D721Med (cell line): ENCODE measurements around the gene CETP.

ENCODE experiments used
- DNase-seq: peaks from one replicate; pipeline ENCODE4 v3.0.0; 2011; ENCODE audit warnings: low spot score; ENCODE audit not compliant: insufficient read length
- FAIRE-seq: peaks from 2 replicates; lab custom pipeline; 2011; peaks lifted over from hg19 to GRCh38; lab: Jason Lieb, UNC
- TF ChIP-seq, protein P1 (sequence below): IDR thresholded peaks from 2 replicates; pipeline ENCODE4 v1.5.1; 2012; ENCODE audit warnings: mild to moderate bottlenecking, control low read depth; ENCODE audit not compliant: insufficient read depth; ENCODE audit errors: missing control alignments

The CETP gene

DNA sequence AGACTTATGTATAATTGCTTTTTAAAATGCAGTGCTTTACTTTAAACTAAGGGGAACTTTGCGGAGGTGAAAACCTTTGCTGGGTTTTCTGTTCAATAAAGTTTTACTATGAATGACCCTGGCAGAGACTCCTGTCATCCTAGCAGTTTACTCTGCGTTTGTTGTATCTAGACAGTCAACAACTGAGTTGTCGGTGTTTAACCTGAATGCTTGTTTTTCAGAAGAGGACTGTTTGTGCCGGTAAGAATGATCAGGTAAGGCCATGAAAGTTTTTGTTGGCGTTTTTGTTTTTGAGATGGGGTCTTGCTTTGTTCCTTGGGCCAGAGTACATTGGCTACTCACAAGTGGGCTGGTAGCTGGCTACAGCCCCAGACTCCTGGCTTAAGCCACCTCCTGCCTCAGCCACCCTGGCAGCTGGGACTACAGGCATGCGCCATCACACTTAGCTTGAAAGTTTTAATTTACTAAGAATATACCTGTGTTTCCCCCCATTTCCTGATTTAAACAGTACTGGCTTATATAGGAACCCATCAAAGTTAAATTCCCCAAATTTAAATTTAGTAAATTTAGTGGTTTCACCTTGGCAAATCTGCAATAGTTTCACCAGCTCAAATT, 17.9 kb upstream of the CETP start:
- no peak for DNase-seq
- no peak for FAIRE-seq
- TF ChIP-seq, protein P1, sequence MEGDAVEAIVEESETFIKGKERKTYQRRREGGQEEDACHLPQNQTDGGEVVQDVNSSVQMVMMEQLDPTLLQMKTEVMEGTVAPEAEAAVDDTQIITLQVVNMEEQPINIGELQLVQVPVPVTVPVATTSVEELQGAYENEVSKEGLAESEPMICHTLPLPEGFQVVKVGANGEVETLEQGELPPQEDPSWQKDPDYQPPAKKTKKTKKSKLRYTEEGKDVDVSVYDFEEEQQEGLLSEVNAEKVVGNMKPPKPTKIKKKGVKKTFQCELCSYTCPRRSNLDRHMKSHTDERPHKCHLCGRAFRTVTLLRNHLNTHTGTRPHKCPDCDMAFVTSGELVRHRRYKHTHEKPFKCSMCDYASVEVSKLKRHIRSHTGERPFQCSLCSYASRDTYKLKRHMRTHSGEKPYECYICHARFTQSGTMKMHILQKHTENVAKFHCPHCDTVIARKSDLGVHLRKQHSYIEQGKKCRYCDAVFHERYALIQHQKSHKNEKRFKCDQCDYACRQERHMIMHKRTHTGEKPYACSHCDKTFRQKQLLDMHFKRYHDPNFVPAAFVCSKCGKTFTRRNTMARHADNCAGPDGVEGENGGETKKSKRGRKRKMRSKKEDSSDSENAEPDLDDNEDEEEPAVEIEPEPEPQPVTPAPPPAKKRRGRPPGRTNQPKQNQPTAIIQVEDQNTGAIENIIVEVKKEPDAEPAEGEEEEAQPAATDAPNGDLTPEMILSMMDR: no peak

DNA sequence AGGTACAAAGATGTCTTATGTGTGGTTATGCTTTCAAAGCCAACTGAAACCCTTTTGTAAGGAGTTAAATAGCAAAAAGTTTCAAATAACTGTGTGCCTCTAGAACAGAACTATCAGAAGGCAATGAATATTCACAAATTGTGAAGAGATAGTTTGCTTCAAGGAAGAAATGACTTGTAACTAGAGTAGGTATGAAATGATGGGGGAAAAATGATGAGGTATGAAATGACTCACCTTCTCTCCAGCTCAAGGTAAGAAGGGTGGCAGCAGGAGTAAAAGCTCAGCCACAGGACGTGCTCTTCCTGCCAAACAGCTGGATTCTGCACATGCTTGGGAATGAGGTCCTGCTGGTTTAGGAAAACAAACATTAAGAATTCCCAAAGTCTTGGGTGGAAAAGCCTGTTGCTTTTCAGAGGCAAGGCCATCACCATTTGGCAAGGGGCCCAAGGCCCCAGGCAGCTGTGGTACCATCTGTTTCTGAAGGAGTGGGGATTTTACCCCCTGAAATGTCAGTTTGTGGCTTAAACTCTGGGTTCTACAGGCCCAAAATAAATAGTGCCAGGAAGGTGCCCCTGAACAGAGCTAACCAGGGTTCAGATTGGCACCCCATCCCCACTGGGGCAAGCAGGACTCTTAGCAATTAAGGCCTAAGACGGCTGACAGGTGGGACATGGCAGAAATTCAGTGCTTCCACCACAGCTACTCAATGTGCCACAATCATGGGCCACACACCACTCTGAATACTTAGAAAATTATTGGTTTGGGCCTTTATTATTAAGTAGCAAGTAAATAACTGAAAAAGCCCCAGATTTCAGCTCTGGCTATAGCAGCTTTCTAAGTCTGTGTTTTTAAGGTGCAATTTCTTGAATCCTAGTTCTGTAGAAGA, 16.6 kb upstream of the CETP start:
- FAIRE-seq: no peak
- no peak for DNase-seq
- TF ChIP-seq, protein P1: no peak

DNA sequence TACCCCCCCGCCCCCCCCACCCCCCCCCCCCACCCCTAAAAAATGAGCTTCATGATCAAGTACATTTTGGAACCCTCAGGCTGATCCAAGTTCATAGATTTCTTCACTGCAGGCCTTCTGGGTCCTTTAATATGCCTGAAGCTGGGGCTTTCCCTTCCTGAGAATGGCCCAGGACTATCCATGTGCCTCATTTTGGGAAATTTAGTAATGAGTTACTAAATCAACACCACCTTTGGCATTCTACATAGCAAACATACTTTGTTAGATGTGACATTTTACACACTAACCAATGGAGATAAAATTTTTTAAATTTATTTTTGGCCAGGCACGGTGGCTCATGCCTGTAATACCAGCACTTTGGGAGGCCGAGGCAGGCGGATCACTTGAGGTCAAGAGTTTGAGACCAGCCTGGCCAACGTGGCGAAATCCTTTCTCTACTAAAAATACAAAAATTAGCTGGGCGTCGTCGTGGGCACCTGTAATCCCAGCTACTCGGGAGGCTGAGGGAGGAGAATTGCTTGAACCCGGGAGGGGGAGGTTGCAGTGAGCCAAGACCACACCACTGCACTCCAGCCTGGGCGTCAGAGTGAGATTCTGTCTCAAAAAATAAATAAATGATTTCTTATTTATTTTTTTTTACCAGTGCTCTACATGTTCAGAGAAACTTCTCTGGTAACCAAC, 15.8 kb upstream of the CETP start:
- FAIRE-seq (no peak), DNase-seq (no peak)
- TF ChIP-seq, protein P1: no peak

DNA sequence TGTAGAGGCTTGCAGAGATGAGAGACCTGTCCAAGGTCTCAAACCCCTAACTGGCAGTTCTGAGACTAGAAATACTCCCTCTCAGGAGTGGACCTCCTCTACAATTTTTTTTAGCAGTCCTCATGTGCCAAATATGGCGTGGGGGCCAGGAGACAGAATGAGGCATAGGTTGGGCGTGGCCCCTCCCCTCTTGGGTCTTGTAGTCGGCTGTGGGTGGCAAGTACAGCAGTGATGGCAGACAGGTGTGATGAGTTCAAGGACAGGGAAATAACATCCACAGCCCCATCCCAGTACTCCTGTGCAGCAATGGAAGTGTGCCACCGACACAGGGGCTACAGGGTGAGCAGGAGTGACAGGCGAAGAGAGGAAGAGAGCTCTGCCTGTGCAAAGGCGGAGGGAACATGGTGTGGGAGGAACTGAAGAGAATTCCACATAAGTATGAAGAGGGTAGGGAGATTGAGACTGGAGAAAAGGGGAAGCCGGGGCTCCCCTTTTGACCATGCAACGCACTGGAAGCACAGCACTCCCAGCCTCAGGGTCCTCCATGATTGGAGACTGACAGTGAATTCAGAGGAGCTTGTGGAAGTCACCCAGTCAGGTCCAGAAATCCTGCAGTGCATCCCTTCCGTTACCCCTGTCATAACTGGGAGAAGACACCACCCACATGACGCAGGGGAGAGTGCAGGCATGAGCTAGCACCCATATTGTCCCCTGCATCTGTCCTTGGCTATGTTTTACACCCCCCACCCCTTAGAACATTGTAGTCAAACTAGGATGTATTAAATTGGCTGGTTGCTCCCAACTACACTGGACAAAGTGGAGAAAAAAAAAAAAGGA, 14.8 kb upstream of the CETP start:
- no peak for FAIRE-seq
- no peak for DNase-seq
- TF ChIP-seq, protein P1: no peak

DNA sequence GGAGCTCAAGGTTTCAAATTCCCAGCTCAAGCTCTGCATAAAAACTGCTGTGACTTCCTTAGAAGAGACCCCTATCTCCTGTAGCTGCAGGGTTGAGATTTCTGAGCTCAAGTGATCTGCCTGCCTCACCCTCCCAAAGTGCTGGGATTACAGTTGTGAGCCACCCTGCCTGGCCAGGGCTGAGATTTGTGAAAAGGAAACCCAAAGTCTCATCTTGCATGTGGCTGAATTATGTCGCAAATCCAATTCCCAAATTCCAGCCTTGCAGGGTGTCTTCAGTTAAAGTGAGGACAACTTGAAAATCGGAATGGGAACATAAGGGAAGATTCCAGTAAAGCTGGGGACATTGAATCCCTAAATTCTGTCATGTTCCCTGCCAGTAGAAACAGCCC, 14.2 kb upstream of the CETP start:
- TF ChIP-seq, protein P1: no peak
- no peak for DNase-seq
- no peak for FAIRE-seq

DNA sequence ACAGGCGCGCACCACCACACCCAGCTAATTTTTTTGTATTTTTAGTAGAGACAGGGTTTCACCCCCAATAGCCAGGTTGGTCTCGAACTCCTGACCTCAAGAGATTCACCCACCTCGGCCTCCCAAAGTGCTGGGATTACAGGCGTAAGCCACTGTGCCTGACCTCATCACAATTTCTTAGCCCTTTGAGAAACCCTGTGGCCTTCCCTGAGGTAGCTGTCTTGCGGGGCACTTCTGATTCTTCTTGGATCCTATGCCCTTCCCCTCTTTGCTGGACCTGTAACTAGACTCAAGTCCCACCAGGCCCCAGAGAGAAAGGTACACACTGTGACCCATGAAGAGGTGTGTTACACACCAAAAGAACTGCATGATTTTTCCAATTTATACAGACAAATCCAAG, 13.5 kb upstream of the CETP start:
- FAIRE-seq: no peak
- TF ChIP-seq, protein P1: no peak
- DNase-seq: no peak
